GM12878 (cell line): Measurements from ENCODE around the gene NPAS2.

ENCODE experiments used
- CHD4 ChIP-seq: fragments of 200-600 bp; sonication (generic); IDR thresholded peaks from 2 replicates; pipeline ENCODE4 v1.6.1; 2016; ENCODE audit warnings: mild to moderate bottlenecking
- NFIC ChIP-seq: IDR thresholded peaks from 2 replicates; pipeline ENCODE4 v1.6.1; 2012; ENCODE audit warnings: low read depth, mild to moderate bottlenecking, inconsistent platforms, low read length, moderate library complexity
- POLR2A ChIP-seq: IDR thresholded peaks from 2 replicates; pipeline ENCODE4 v1.6.1; 2011; ENCODE audit warnings: low read depth, mild to moderate bottlenecking, low read length
- POLR2AphosphoS5 ChIP-seq: IDR thresholded peaks from 2 replicates; pipeline ENCODE4 v1.6.1; 2011; ENCODE audit warnings: mild to moderate bottlenecking, low read length, inconsistent platforms
- SUPT20H ChIP-seq: IDR thresholded peaks from 2 replicates; pipeline ENCODE4 v1.6.1; 2011; ENCODE audit warnings: low read depth, mild to moderate bottlenecking, low read length, moderate library complexity, borderline replicate concordance; ENCODE audit not compliant: control insufficient read depth
- TAF1 ChIP-seq: IDR thresholded peaks from 2 replicates; pipeline ENCODE4 v1.6.1; 2011; ENCODE audit warnings: mild to moderate bottlenecking, low read depth, low read length, borderline replicate concordance
- ZNF274 ChIP-seq: IDR thresholded peaks from one replicate; pipeline ENCODE4 v1.8.0; 2011; ENCODE audit not compliant: insufficient read length, insufficient read depth

GRCh38 chr2:100887713-100888495, 68.0 kb downstream of the NPAS2 start:
- TF ChIP-seq CHD4 = no peak
- TF ChIP-seq TAF1 = no peak
- TF ChIP-seq POLR2A = no peak
- no peak for TF ChIP-seq POLR2AphosphoS5
- TF ChIP-seq SUPT20H = no peak
- TF ChIP-seq NFIC = no peak
- TF ChIP-seq ZNF274 = no peak
